ENCODE measurements around the gene MDFIC. TPM values are rescaled to one million over a fixed set of nuclear protein-coding genes. Genes with fewer than 3 reads are reported as not detected.
A peak's percentile ranks its signal among the peaks of the same experiment; 100 is the strongest.

MDFIC gene
- total RNA-seq, 2 experiments from 2014 or later = 63.6 to 69.8 TPM

DNA sequence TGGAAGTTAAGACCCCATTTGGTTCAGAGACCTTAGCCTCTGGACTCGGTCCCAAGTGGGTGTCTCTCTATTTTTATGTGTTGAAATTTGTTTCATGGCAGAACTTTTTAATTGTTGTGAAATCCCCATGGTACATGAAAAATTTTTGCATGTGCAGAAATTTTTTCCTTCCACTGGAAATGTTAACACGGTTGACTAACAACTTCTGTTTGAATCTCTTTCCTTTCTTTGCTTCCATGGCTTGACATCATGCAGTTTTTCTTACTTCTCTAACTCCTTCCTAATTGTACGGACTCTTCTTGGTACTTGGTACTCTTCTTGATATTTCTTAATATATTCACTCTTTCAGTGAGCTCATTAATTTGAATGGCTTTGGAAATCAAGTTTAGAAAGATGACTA, 18.3 kb downstream of the MDFIC start:
- ChIA-PET CTCF (no interaction called here), POLR2A (interaction anchor here (0.9 kb wide), 1 partner anchor 10 kb away, joined by 4 read pairs; no protein-coding TSS in a partner anchor)
- no peaks in the 10 kb centered on the region for H3K27me3 Mint-ChIP-seq (ENCODE audit: low read depth)
- peaks cover 28% of the 10 kb centered on the region for H3K4me1 Mint-ChIP-seq (ENCODE audit: low read depth)
- no peaks in the 10 kb centered on the region for H3K9me3 Mint-ChIP-seq (ENCODE audit: insufficient read depth)
- no peak overlapping the region for H3K4me3 Mint-ChIP-seq
- DNase-seq (no peak), ATAC-seq (no peak)
- H3K36me3 Mint-ChIP-seq (ENCODE audit: low read depth) = peaks cover 57% of the 10 kb centered on the region
- no peak overlapping the region for H3K27ac Mint-ChIP-seq

DNA sequence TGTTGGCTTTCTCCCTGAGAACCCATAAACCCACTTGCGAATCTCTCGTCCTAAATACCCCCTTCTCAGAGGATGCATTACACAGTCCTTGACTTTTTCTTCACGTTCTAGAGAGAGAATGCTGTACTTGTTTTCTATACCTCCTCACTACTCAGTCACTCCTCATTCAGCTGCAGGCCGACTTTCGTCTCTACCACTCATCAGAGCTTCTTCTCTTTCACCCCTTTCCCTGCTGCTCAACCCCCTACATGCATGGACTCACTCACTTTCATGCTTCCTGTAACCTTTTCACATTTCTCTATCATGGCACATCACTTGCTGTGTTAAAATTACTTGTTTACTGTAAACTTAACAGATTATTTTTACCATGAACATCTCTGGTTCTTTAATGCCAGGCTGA, 19.8 kb downstream of the MDFIC start:
- H3K4me3 Mint-ChIP-seq = no peak overlapping the region
- ChIA-PET CTCF (no interaction called here), POLR2A (no interaction called here)
- no peak overlapping the region for H3K27ac Mint-ChIP-seq
- peaks cover 20% of the 10 kb centered on the region for H3K4me1 Mint-ChIP-seq (ENCODE audit: low read depth)
- DNase-seq (no peak), ATAC-seq (no peak)
- no peaks in the 10 kb centered on the region for H3K9me3 Mint-ChIP-seq (ENCODE audit: insufficient read depth)
- peaks cover 68% of the 10 kb centered on the region for H3K36me3 Mint-ChIP-seq (ENCODE audit: low read depth)
- H3K27me3 Mint-ChIP-seq (ENCODE audit: low read depth) = no peaks in the 10 kb centered on the region

DNA sequence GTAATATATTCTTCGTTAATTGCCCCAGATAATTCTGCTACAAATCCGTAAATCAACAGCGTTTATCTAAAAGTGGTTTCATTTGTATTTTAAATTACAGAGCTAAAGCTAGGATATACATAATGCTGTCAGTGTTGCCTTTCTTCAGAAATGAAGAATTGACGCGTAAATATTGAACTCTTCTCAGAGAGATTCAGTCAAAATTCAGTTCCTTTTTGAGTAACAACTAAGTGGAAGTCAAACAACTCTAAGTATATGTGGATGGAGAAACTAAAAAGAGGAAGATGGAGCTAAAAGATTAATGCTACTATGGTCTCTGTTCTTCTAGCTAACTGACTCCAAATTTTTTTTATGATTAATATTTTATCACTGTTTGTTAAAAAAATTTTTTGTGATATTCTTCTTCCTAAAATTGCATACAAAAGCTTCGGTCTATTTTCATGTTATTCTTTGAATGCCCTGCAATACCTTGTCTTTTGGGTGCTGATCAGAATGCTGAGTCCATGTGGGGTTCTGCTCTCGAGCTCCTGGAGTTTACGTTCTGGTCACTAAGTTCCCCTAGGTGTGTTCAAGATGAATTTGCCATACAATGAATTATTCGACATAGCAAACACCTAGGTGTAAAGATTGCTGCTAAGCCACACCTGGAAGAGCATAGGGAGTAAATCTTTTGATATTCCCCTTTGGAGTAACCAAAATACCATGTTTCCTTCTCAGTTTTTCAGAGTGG, 20.7 kb downstream of the MDFIC start:
- Mint-ChIP-seq H3K4me3 (no peak overlapping the region), H3K36me3 (ENCODE audit: low read depth) (peaks cover 72% of the 10 kb centered on the region), H3K27ac (no peak overlapping the region), H3K27me3 (ENCODE audit: low read depth) (no peaks in the 10 kb centered on the region), H3K9me3 (ENCODE audit: insufficient read depth) (no peaks in the 10 kb centered on the region), H3K4me1 (ENCODE audit: low read depth) (peaks cover 22% of the 10 kb centered on the region)
- ChIA-PET POLR2A (no interaction called here), CTCF (interaction anchor here (1.0 kb wide), 1 partner anchor 17 kb away, joined by 3 read pairs; no protein-coding TSS in a partner anchor)
- ATAC-seq (no peak), DNase-seq (no peak)

DNA sequence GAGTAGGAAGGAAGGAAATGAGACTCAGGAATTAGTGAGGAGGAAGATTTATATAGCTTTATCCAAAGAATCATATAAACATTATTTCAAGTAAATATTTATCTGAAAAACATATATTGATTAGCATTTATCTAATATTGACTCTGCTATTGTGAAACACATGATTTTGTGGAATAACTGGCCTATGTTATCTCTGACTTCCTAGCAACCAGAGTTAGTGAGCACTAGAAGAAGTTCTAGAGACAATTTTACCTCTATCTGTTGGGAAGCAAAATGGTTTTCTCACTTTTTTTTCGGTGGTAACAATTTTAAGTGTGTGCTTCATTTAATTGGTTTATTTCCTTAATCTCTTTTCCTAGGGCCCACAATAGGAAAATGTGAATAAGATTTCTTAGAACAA, 21.6 kb downstream of the MDFIC start:
- no peaks in the 10 kb centered on the region for H3K9me3 Mint-ChIP-seq (ENCODE audit: insufficient read depth)
- no peaks in the 10 kb centered on the region for H3K27me3 Mint-ChIP-seq (ENCODE audit: low read depth)
- peaks cover 31% of the 10 kb centered on the region for H3K4me1 Mint-ChIP-seq (ENCODE audit: low read depth)
- ATAC-seq = no peak
- POLR2A ChIA-PET = interaction anchor here (0.6 kb wide), 1 partner anchor 8 kb away, joined by 3 read pairs; no protein-coding TSS in a partner anchor
- CTCF ChIA-PET = interaction anchor here (0.6 to 1.0 kb wide), 2 partner anchors 18 to 1861 kb away, joined by 3 read pairs; no protein-coding TSS in a partner anchor
- H3K4me3 Mint-ChIP-seq = no peak overlapping the region
- H3K27ac Mint-ChIP-seq = no peak overlapping the region
- H3K36me3 Mint-ChIP-seq (ENCODE audit: low read depth) = peaks cover 78% of the 10 kb centered on the region
- no peak for DNase-seq

DNA sequence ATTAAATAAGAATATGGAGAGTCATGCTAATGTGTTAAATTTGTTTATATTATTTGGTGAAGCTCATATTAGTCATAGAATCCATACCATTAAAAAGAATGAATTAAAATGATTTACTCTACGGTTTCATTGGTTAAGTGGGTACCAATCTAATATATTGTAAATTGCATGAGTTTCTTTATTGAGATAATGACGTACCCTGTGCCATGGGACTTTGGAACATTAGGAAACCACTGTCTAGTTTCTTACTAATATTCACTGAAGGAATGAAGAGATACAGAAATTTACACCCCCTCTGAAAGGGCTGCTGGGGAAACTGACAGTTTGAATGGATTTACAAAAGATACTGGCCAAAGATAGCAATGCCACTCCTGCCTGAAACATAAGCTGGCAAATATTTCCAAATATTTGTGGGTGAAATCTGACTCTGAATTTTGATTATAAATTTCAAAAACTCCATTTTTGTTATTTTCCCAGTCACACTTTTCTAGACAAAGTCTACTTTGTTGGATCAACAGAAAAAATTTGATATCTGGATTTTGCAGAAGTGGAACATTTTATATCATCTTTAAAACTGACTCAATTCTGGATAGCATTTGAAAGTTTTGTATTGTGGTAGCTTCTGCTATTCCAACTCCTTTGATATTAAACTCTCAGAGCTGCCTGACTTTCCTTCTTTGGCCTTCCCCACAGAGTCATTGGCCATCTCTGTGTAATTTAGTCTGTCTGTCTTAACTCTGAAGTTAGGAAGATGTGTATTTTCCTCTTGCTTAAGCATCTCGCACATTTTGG, 22.3 kb downstream of the MDFIC start:
- DNase-seq (no peak), ATAC-seq (no peak)
- H3K4me3 Mint-ChIP-seq = no peak overlapping the region
- POLR2A ChIA-PET = no interaction called here
- CTCF ChIA-PET = interaction anchor here (0.6 kb wide), 1 partner anchor 1860 kb away, joined by 3 read pairs; no protein-coding TSS in a partner anchor
- no peaks in the 10 kb centered on the region for H3K9me3 Mint-ChIP-seq (ENCODE audit: insufficient read depth)
- peaks cover 36% of the 10 kb centered on the region for H3K4me1 Mint-ChIP-seq (ENCODE audit: low read depth)
- peaks cover 80% of the 10 kb centered on the region for H3K36me3 Mint-ChIP-seq (ENCODE audit: low read depth)
- H3K27ac Mint-ChIP-seq = no peak overlapping the region
- H3K27me3 Mint-ChIP-seq (ENCODE audit: low read depth) = no peaks in the 10 kb centered on the region

DNA sequence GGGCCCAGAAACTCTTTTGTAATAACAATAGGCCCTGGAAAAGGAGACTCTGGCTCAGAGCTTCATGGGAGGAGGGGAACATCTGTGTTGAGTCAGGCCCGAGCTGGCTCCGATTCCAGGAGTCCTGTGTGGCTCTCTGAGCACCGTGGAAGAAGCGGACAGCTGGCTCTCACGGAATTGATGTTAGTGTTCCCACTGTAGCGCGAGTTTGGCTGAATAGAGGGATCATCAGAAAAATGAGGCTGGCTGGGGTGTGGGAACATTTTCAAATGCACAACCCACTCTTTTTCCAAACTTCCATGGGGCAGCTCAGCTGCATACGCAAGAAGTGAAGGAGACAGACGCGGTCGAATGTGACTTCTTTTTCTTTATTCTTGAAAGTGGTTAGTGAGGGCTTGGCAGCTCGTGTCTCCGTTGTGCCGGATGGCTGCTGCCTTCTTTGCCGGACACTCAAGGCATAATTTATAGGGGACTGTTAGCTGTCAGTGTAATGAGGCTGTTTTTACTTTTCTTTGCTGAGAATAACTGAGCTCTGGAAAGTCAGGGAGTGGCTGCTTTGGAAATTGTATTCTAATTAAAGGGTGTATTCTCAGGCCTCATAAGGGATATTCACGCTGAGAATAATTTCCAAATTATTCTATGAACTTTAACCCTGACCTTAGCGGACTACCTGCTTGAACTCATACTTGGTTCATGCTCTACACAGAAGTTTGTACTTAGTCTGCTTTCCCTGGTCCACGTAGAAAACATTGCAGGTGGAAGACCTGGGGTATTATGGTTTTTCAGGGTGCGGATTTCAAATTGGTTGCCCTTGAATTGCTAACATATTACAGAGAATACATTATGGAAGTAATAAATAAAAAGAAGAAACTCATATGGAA, 23.1 kb downstream of the MDFIC start:
- ChIA-PET POLR2A (no interaction called here), CTCF (interaction anchor here (1.0 kb wide), 1 partner anchor 13 kb away, joined by 3 read pairs; no protein-coding TSS in a partner anchor)
- H3K9me3 Mint-ChIP-seq (ENCODE audit: insufficient read depth) = no peaks in the 10 kb centered on the region

DNA sequence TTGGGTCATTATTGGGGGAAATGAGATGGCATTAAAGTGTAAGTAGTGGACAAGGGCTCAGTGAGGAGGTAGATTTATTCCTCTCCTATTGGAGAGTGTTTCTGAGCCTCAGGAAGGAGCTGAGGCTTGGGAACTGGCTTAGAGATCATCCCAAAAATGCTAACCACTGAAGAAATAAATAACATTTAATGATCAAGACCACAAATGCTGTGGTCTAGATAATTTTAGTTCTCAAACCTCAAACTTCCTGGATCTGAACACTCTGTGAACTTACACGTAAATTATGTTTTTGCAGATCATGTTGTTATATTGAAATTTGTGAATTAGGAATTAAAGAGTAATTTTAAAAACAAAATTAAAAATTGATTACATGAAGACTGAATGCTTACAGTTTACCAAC, 27.3 kb downstream of the MDFIC start:
- peak overlapping the region; percentile 41 for H3K27ac Mint-ChIP-seq
- DNase-seq (no peak), ATAC-seq (no peak)
- H3K4me1 Mint-ChIP-seq (ENCODE audit: low read depth) = peaks cover 36% of the 10 kb centered on the region
- peak overlapping the region; percentile 24 for H3K4me3 Mint-ChIP-seq
- ChIA-PET CTCF (no interaction called here), POLR2A (interaction anchor here (0.6 kb wide), 1 partner anchor 25 kb away, joined by 3 read pairs; no protein-coding TSS in a partner anchor)
- H3K27me3 Mint-ChIP-seq (ENCODE audit: low read depth) = no peaks in the 10 kb centered on the region
- H3K9me3 Mint-ChIP-seq (ENCODE audit: insufficient read depth) = no peaks in the 10 kb centered on the region
- H3K36me3 Mint-ChIP-seq (ENCODE audit: low read depth) = peaks cover 68% of the 10 kb centered on the region

More for the DNA sequence above, 23.1 kb downstream of the MDFIC start:
- H3K4me1 Mint-ChIP-seq (ENCODE audit: low read depth) = peaks cover 44% of the 10 kb centered on the region
- no peak overlapping the region for H3K27ac Mint-ChIP-seq
- ATAC-seq = no peak
- peaks cover 85% of the 10 kb centered on the region for H3K36me3 Mint-ChIP-seq (ENCODE audit: low read depth)
- no peak overlapping the region for H3K4me3 Mint-ChIP-seq
- no peaks in the 10 kb centered on the region for H3K27me3 Mint-ChIP-seq (ENCODE audit: low read depth)
- DNase-seq = no peak

DNA sequence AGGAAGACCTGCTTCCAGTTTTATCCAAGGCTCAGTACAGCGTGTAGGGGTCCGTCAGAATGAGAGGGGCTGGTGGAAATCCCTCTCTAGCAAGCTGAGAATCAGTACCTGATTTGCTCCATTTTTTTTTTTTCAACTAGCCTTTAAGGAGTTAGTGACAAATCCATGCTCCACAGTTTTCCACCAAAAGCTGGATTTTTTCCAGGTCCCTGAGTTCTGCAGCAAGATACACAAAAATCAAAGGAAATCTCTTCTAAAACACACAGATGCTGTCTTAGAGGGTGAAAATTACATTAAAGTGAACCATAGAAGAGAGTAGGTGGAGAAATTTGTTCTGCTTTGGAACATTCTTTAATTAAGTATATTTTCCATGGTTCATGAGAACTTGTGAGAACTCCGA, 30.4 kb downstream of the MDFIC start:
- Mint-ChIP-seq H3K4me1 (ENCODE audit: low read depth) (peaks cover 33% of the 10 kb centered on the region), H3K27me3 (ENCODE audit: low read depth) (no peaks in the 10 kb centered on the region), H3K9me3 (ENCODE audit: insufficient read depth) (no peaks in the 10 kb centered on the region), H3K4me3 (no peak overlapping the region), H3K36me3 (ENCODE audit: low read depth) (peaks cover 59% of the 10 kb centered on the region), H3K27ac (no peak overlapping the region)
- DNase-seq (no peak), ATAC-seq (no peak)
- ChIA-PET POLR2A (interaction anchor here (0.6 kb wide), 1 partner anchor 9 kb away, joined by 3 read pairs; no protein-coding TSS in a partner anchor), CTCF (no interaction called here)

DNA sequence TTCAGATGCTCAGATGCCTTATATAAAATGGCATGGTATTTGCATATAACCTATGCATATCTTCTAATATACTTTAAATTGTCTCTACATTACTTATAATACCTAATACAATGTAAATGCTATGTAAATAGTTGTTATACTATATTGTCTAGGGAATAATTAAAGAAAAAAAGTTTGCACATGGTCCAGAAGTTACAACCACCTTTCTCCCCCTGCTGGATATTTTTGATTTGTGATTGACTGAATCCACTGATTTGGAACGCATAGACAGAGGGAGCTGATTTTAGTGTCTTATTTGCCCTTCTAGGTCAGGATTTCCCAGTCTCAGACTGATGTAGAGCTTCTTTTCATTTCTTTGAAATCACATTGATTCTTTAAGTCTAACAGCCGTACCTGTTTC, 31.8 kb downstream of the MDFIC start:
- ChIA-PET CTCF (interaction anchor here (1.3 to 1.5 kb wide), 2 partner anchors 22 to 29 kb away, joined by 3 read pairs; no protein-coding TSS in a partner anchor), POLR2A (no interaction called here)
- no peak overlapping the region for H3K27ac Mint-ChIP-seq
- H3K4me3 Mint-ChIP-seq = no peak overlapping the region
- peaks cover 48% of the 10 kb centered on the region for H3K36me3 Mint-ChIP-seq (ENCODE audit: low read depth)
- no peaks in the 10 kb centered on the region for H3K27me3 Mint-ChIP-seq (ENCODE audit: low read depth)
- ATAC-seq (no peak), DNase-seq (no peak)
- H3K9me3 Mint-ChIP-seq (ENCODE audit: insufficient read depth) = no peaks in the 10 kb centered on the region
- peaks cover 19% of the 10 kb centered on the region for H3K4me1 Mint-ChIP-seq (ENCODE audit: low read depth)

DNA sequence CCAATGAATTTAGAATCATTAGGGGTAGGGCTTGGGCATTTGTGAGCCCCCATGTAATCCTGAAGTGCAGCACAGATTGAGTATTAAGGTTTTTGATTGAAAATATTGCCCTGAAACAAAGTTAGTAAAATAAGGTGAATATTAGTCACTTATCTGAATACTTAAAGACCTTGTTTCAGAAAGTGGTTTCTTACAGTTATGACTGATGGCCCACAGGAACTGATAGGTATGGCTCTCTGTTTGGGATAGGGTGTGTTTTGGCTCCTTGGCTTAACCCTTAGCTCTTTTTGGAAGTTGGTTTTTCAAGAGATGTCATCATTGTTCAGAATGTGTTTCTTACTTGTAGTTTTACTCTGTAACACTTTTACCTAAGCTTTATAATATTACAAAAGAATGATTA, 34.8 kb downstream of the MDFIC start:
- H3K36me3 Mint-ChIP-seq (ENCODE audit: low read depth) = peaks cover 48% of the 10 kb centered on the region
- H3K27ac Mint-ChIP-seq = no peak overlapping the region
- ChIA-PET POLR2A (no interaction called here), CTCF (no interaction called here)
- ATAC-seq (no peak), DNase-seq (no peak)
- H3K27me3 Mint-ChIP-seq (ENCODE audit: low read depth) = no peaks in the 10 kb centered on the region
- H3K4me1 Mint-ChIP-seq (ENCODE audit: low read depth) = peaks cover 20% of the 10 kb centered on the region
- no peaks in the 10 kb centered on the region for H3K9me3 Mint-ChIP-seq (ENCODE audit: insufficient read depth)
- H3K4me3 Mint-ChIP-seq = no peak overlapping the region

DNA sequence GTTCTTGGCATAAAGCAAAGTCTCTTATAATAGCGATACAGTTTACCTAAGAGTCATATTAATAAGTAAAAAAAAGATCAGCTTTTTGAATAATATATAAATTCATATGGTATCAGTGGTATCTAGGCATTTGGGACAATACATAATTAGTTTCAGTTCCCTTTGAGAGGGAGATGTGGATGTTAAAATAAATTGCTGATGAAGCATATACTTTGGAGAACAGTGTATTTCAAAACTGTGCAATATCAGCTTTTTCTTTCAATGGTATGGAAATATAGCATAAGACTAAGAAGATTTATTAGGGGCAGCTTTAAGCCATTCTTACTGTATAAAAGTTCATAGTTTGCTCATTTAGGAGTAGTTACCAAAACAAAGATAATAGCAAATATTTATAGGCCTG, 35.5 kb downstream of the MDFIC start:
- peaks cover 52% of the 10 kb centered on the region for H3K36me3 Mint-ChIP-seq (ENCODE audit: low read depth)
- peaks cover 24% of the 10 kb centered on the region for H3K4me1 Mint-ChIP-seq (ENCODE audit: low read depth)
- POLR2A ChIA-PET = no interaction called here
- H3K9me3 Mint-ChIP-seq (ENCODE audit: insufficient read depth) = no peaks in the 10 kb centered on the region
- H3K4me3 Mint-ChIP-seq = no peak overlapping the region
- CTCF ChIA-PET = interaction anchor here (0.7 kb wide), 1 partner anchor 17 kb away, joined by 3 read pairs; no protein-coding TSS in a partner anchor
- DNase-seq (no peak), ATAC-seq (no peak)
- no peaks in the 10 kb centered on the region for H3K27me3 Mint-ChIP-seq (ENCODE audit: low read depth)
- no peak overlapping the region for H3K27ac Mint-ChIP-seq

All from activated CD8-positive, alpha-beta T cell treated with anti-CD3 and anti-CD28 coated beads, Interleukin-2, amount 10 ng/mL, durations not matched to agents 7 days and 5 days (primary cell).